GM19438 (cell line): Measurements from ENCODE around the gene GPS2.

Source experiments
- ATAC-seq: cut with Tn5 transposase; IDR thresholded peaks from one replicate; pipeline ENCODE4 v1.9.1; 2021; ENCODE audit warnings: low read depth; ENCODE audit not compliant: unreplicated experiment

Gene GPS2

GRCh38 chr17:7262935-7263800 lies 52.0 kb downstream of the GPS2 start:
- no peak for ATAC-seq
